Measurements from ENCODE around the gene PITX3. TPM values are rescaled to one million over a fixed set of nuclear protein-coding genes. Genes with fewer than 3 reads are reported as not detected.

The PITX3 gene
- total and polyA plus RNA-seq, 9 of the 15 experiments (the other 6 are each of a cell fraction or from before 2014, with no cell fraction given) = 0.30 to 0.98 (median 0.95) TPM; not detected in 6

- TF ChIP-seq ETS1 (conservative IDR thresholded peaks at IDR 0.05; ENCODE audit: control insufficient read depth, low read depth, low read length) (0 out of 2 replicates have a peak, but pooled peaks have one; percentile 48), SIN3A (IDR thresholded peaks at IDR 0.05; ENCODE audit: borderline replicate concordance in 2 of 2, control insufficient read depth in 1 of 2, low read depth in 2 of 2, low read length in 2 of 2) (peak; percentile 60 to 65; a peak in 2 of 4 replicates), RREB1 (CRISPR knock-in tag; IDR thresholded peaks at IDR 0.05) (no peak), POLR2A (conservative IDR thresholded peaks at IDR 0.05) (peak; percentile 90), THAP12 (CRISPR knock-in tag; IDR thresholded peaks at IDR 0.05) (no peak), MXI1 (IDR thresholded peaks at IDR 0.05; ENCODE audit: low read depth, low read length) (0 out of 2 replicates have a peak, but pooled peaks have one; percentile 5), SIN3B (IDR thresholded peaks at IDR 0.05; ENCODE audit: low read depth) (peak; percentile 77)
Measured at GRCh38 chr10:102245082-102245931, 4.0 kb upstream of the PITX3 start, which contains the start of gene GBF1 (continued).
